NCI-H82 treated with DMSO at 0.1 percent for 48 hours (cell line): ENCODE measurements around the gene PRDM12.

Experiments
- DNase-seq: peaks from one replicate; lab custom pipeline; 2025; ENCODE audit not compliant: unreplicated experiment; lab: John Stamatoyannopoulos, UW

PRDM12 gene

GRCh38 chr9:130664251-130665028, at the start of gene PRDM12:
TSS of gene PRDM12 (plus strand) at chr9:130664594. CDS start at chr9:130664654, 60 bp downstream.
- no peak for DNase-seq

- DNase-seq, result no peak
Observed at GRCh38 chr9:130616451-130616850, 47.9 kb upstream of the PRDM12 start.

DNA sequence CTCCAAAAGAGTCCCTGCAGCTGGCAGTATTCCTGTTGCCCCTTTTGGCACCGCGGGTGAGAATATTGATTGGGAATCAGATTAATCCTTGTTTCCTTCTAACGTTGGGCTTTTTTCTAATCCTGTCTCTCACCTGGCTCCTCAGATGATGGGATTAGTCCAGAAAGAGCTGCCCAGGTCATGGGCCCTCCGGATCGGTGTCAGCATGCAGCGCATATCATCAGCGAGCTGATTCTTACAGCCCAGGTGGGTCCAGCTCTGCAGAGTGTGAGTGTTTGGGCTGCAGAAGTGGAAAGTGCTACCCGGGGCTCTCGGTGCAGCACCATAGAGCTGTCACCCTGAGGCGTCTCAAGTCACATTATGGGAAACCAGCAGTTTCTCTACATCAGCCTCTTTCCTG, 40.9 kb upstream of the PRDM12 start:
- no peak for DNase-seq

- DNase-seq, result no peak
Observed at GRCh38 chr9:130624154-130624553, 40.2 kb upstream of the PRDM12 start.

GRCh38 chr9:130626249-130626996, 38.0 kb upstream of the PRDM12 start:
- DNase-seq, result no peak

DNA sequence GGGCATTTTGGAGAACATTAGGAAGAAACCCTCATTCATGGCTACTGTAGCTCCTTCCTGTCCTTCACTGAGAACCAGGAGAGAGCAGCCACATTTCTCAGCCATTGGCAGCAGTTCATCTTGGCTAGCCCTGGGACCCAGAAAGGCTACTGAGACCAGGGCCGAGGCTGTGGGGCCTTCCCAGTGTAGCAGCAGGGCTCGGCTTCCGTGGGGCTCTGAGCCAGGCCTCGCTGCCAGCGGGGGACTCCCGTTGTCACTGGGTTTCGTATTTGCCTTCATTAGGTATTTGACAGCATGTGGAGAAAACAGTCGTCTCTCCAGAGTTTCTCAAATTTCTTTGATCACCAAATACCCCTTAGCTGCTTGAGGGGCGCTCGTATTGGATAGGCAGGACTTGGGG, 37.3 kb upstream of the PRDM12 start:
- no peak for DNase-seq

DNA sequence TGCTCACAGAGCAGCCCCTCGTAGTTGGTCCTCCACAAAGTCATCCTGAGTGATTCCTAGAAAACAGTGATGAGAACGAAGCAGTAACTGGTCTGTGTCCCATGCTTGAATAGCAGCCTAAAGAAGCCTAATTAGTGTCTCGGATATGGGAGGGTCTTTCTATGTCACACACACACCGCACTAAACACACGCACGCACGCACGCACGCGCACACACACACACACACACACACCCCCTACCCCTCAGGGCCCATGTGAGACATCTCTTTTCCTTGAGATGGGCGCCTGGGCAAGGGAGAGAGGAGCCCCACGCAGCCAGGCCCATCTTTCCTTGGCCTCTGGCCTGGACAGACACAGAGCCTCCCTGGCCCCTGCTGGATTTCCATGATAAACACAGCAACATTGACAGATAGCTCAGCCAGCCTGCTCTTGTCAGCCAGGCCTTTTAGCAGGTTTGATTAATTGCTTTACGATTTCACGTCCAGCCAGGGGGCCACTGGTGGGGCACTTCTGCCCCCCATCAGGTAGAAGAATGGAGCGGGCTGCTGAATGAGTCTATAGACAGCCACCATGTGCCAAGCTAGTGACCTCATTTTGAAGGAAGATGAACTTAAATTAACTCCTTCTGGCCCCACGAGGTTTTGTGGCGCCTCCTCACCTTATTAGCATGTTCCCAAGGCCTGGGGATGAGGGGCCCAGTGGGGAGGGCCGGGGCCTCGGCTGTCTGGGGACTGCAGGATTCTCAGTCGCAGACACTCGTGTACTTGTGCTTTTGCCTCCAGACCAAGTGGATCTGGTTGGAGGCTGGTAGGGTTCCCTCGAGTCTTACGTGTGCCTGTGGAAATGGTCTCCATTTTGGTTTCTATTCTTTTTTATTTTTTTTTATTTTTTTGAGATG, 36.2 kb upstream of the PRDM12 start:
- no peak for DNase-seq

DNA sequence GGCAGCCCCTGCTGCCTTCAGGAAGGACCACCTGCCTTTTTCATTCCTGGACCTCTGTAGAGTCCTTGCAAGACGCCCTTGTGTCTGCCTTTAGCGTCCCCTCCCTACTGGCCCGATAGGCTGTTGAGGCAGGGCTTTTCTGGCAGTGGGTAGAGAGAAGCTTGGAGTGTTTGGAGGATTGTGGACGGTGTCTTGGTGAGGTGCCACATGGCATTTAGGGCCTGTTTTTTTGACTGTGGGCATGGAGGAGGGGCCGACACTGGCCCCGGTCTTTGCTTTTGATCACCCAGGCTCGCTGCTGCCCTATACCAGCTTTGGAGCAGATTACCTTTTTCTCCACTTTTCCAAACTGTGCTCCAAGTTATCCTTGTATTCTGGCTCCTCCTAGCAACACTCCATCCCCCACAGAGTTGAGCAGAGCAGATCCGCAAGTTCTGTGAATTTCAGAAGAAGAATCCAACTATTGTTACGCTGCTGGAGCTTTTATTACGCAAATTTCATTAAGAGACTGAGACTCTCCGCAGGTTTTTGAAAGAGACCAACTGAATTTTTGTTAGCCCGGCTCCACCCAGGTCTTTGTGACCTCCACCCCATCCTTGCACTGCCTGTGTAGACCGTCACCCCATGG, 34.8 kb upstream of the PRDM12 start:
- no peak for DNase-seq

GRCh38 chr9:130630071-130630450, 34.3 kb upstream of the PRDM12 start:
- no peak for DNase-seq

- no peak for DNase-seq
Observed at GRCh38 chr9:130630506-130631330, 33.7 kb upstream of the PRDM12 start.

GRCh38 chr9:130631331-130632080, 32.9 kb upstream of the PRDM12 start:
- no peak for DNase-seq

DNA sequence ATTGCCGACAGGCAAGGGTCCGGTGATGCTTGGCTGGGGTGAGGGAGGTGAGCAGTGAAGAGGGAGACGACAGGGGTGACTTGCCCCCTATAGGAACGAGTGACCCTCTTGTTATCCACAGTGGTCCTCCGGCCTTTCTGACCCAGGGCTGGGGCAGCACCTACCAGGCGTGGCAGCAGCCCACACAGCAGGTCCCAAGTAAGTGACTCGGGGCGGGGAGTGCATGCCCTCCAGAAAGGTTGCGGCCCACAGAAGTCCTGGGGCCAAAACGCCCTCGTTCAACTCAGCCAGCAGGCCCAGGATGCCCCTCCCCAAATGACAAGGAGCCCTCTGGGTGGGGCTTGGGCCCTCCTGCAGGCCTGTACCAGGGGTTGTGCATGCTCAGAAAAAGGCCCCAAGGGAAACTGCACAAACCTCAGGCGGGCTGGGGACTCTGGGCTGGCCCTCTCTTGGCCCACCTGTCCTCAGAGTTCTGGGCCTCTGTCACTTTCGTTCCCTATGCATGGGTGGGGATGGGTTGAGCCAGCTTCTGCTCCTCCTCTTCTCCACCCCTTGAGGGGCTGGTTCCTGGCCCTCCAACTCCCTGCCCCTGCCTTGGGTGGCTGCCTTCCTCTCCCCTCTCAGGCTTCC, 32.2 kb upstream of the PRDM12 start:
- DNase-seq, result no peak

DNA sequence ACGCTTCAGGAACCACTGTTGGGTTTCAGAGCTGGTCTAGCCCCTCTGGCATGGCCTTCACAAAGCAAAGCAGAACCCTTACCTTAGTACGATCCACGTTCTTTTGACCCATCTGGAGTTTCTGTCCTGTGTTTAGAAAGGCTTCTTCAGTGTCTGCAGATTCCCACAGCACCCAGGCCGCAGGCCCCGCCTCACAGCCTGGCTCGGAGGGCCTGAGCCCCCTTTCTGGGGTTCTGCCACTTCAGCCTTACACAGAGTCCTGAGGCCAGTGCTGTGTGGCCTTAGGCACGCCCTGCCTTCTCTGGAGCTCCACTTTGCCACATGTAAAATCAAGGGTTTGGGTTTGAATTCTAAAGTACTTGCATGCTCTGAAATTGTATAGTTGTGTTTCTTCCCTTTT, 31.6 kb upstream of the PRDM12 start:
- no peak for DNase-seq

DNA sequence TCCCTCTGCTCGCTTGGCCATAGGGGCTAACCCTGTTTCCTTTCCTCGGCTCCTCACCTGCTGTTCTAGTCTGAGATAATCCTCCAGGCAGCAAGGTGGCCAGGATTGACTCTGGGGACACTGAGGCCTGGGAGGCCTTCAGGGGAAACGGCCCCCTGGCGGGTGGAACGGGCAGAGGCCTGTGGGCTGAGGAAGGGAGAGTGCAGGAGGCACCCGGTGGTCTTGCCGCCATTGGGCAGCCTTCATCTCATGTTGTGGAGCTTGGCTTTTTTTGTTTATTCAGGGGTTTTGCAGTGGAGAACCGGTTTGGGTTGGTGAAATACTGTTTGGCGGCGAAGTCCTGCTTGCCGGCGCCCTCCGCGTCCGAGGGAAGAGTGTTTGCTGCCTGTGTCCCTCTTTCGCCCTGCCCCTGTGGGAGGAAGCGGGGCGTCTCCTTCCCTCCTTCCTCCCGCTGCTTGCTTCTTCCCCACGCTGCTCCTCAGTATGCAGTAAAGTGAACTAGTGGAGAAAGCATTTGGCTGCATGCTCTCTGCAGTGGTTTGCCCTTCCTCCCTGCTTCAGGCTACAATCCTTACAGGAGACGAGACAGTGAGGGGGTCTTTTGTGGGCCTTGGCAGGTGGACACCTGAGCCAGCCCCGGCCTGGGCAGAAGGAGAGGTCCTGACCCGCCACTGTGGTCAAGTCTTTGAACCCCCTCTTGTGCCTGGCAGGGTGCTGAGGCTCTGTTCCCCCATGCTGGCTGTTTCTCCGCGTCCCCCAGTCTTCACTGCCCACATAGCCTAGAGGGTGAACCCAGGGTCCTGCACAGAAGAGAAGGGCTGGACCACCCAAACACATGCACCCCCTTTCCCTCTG, 30.8 kb upstream of the PRDM12 start:
- DNase-seq, result no peak

DNA sequence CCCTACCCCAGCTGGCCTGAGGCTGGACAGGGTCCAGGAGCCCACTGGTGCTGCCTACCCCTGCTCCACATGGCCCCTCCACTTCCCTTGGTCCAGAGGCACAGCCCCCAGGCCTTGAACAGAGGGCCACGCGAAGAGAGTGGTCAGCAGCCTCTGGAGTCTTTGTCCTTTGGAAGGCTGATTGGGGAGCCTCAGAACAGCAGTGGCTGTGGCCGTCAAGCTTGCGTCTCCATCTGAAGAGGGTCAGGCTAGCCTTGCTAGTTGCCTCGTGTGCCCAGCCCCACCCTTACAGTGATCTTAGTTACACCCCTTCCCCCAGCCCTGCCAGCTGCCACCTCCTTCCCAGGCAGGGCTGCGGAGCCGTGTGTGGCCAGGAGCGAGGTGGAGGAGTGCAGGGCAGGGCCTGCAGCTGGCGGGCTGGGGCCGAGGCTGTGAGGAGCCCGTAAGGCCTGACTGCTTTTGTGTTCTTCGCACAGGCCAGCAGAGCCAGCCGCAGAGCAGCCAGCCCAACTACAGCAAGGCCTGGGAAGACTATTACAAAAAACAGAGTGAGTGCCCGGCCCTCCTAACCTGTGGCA, 30.1 kb upstream of the PRDM12 start:
- DNase-seq, result no peak

DNA sequence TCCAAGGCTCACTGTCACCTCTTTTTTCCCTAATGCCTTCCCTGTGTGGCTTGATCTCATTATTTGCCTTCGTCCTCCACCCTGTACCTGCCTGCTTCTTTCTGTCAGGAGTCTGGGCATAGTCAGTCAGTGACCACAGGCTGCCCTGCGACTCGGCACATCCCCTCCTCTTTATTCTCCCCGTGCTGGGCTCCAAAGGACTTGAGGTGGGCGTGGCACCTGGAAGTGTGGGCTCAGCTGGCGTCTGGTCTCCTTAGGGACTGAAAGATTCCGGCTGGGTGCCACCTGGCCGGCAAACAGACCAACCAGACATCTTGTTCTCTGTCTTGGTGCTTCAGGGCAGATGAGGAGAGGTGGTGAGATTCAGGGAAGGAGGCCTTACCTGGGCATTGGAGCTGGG, 29.6 kb upstream of the PRDM12 start:
- no peak for DNase-seq

DNA sequence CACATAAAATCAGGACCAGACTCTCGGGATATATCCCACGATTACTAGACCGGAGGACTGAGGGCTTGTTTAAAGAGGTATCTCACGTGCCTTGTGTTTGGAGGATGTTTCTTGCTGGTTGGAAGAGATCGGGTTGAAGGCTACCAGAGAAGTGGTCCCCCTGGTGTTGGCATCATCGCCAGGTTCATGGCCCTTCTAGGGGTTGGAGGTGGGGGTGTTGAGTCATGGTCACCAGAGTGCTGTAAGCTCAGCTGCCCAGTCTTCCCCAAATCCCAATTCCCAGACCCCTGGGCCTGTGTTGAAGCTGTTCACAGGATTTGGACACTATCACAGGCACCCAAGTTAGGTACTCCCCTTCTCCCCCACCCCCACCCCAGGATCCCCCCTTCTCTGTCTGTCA, 29.1 kb upstream of the PRDM12 start:
- DNase-seq, result no peak
